Astrocyte of the cerebellum (primary cell): Measurements from ENCODE around the gene CCND2.

ENCODE experiments used
- DNase-seq: peaks from one replicate; pipeline ENCODE4 v3.0.0-alpha.2; 2011; ENCODE audit warnings: low read depth
- H3K4me3 ChIP-seq: 2 replicates; pipeline ENCODE4 v1.5.1; 2011; ENCODE audit warnings: mild to moderate bottlenecking, low read depth, low read length, moderate library complexity
- CTCF ChIP-seq: IDR thresholded peaks from 2 replicates; pipeline ENCODE4 v1.5.1; 2012; ENCODE audit warnings: low read length, low read depth, moderate library complexity, mild to moderate bottlenecking; ENCODE audit errors: missing control alignments
- in situ Hi-C: cut with HindIII; loops from 2 replicates; pipeline ENCODE4 v1.10.0; 2017; ENCODE audit warnings: low sequenced_read_pairs

Gene CCND2

DNA sequence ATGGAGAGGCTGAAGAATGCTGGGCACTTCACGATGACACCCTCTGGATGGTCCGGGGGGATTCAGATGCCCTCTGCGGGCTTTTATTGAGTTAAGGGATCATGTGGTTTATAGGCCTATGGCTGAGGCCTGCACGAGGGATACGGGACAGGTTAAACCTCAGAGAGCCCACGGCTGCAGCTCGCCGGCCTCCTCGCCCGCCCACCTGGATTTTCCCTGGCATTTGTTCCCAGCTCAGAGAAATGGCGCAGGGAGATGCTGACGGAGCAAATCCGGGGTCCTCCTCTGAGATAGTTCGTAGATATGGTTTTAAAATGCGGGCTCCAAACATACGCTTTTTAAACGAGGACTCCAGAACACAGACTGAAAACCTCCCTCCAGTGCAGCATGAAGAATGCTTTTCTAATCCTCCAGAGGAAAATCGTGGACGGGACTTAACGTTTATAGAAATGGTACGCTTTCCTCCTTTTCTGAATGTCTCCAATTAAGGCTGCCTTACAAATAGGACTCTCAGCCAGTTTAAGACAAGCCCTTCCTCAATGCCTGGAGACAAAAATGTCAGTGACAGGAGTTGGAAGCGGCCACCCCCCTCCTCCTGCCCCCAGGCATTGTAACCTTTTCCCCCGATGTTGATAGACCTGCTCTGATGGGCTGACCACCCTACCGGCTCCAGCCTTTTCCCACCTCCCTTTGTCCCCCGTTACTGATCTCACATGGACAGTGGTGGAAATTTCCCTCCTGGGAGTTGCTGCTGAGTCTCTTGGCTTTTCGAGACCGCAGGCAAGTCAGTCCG lies 16.6 kb downstream of the CCND2 start:
- in situ Hi-C loops, result no loop called here
- TF ChIP-seq CTCF, result no peak
- DNase-seq, result no peak
- H3K4me3 ChIP-seq, result no peak overlapping the region

DNA sequence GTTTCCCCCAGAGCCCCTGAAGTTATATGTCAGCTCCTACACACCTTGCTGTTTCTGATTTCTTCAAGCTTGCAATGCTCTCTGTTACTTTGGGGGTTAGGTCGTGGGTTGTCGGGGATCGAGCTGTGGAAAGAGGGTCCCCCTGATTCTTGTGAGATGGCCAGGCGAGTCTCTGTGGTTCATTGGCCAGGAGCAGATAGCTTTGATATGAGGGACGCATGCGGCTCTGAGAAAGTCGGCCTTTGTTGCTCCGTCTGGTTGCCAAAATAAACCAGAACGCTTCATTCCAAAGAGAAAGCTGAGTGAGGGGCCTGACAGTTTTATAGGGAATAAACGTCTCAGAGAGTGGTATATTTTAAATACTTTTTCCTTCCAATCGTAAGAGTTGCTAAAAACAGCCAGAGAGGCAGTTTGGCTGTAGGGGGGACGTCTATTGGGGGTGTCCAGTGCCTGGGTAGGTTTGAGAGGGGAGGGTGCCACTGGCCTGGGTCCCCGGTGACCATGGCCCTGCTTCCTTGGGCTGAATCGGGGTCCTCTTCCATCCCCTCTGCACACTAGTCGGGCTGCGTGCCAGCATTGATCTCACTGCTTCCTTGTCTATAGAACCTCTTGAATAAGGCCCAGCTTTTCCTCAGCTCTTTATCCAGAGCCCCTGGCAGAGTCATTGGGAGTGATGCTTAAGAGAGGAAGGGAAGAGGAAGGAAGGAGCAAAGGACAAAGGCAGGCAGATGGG lies 18.9 kb downstream of the CCND2 start:
- DNase-seq, result no peak
- H3K4me3 ChIP-seq, result no peak overlapping the region
- no peak for TF ChIP-seq CTCF
- in situ Hi-C loops, result no loop called here

DNA sequence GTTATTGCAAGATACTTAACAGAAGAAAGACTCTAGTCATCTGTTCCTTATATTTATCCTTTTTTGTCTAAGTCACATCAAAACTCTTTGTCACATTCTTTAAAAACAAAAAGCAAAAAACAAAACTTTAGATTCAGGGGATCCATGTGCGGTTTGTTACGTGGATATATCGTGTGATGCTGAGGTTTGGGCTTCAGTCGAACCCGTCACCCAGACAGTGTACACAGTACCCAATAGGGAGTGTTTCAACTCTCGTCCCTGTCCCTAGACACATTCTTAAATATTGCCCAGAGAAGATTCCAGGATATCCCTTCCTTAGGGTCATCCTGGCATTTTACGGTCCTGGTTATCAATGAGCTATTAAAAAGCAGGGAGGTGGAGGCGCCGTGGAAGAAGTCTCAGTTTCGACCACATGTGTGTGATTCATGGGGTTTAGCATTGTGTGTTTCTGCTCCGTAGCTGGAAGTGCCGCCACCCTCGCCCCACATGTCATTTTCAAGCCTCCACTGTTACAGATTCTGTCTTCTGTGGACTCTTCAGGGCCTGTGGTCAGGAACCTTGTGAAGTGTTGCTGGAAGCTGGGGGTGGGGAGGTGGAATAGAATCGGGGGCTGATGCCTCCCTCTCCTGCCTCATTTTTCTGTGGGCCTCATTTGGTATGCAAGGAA lies 19.9 kb downstream of the CCND2 start:
- in situ Hi-C loops, result no loop called here
- H3K4me3 ChIP-seq, result no peak overlapping the region
- no peak for TF ChIP-seq CTCF
- no peak for DNase-seq

- H3K4me3 ChIP-seq, result no peak overlapping the region
- DNase-seq, result no peak
- in situ Hi-C loops, result no loop called here
- TF ChIP-seq CTCF, result no peak
Measured at GRCh38 chr12:4293966-4294505, 20.5 kb downstream of the CCND2 start.

GRCh38 chr12:4296751-4297150 lies 23.2 kb downstream of the CCND2 start:
- in situ Hi-C loops, result no loop called here
- DNase-seq, result no peak
- no peak overlapping the region for H3K4me3 ChIP-seq
- TF ChIP-seq CTCF, result no peak

- DNase-seq, result no peak
- TF ChIP-seq CTCF, result no peak
- H3K4me3 ChIP-seq, result no peak overlapping the region
- in situ Hi-C loops, result no loop called here
Measured at GRCh38 chr12:4297617-4298016, 24.1 kb downstream of the CCND2 start.
